OCI-LY7 (cell line): ENCODE measurements around the gene SNAPC4.

Experiments used
- CTCF ChIP-seq: fragments of 200-600 bp; sonication (generic); conservative IDR thresholded peaks from 2 replicates; pipeline ENCODE4 v1.5.1; 2014; ENCODE audit warnings: mild to moderate bottlenecking, antibody characterized with exemption, low read length, moderate library complexity, mixed read lengths
- EZH2phosphoT487 ChIP-seq: fragments of 200-600 bp; sonication (generic); IDR thresholded peaks from 2 replicates; pipeline ENCODE4 v1.6.1; 2018; ENCODE audit warnings: low read depth, borderline replicate concordance, mild to moderate bottlenecking, mixed run types, antibody characterized with exemption, low read length, moderate library complexity, mixed read lengths

DNA sequence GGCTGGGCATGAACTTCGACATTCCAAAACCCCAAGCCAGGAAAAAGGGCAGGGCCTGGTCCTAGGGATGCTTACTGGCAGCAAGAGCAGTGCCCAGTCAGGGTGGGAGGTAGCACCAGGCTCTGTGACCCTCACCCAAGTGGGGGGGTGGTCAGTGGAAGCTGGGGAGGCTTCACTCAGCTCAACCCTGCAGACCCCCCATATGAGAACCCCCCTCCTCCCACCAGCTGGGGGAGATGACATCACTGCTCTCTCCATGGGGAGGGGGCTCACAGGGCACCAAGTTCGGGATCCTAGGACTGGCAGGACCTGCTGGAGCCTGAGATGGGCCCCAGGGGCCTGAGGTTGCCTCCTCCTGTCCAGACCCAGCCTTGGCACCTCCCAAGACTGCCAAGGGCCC, 41.1 kb downstream of the SNAPC4 start:
- no peak for TF ChIP-seq CTCF
- no peak for TF ChIP-seq EZH2phosphoT487
